Omental fat pad (tissue), 4 donors: Measurements from ENCODE around the gene GPER1. TPM values are rescaled to one million over a fixed set of nuclear protein-coding genes. Genes with fewer than 3 reads are reported as not detected.

Experiments
- ATAC-seq: fragments of 150-250 bp; one replicate; pipeline ENCODE4 v1.9.1; 2016; ENCODE audit warnings: mild to moderate bottlenecking, moderate library complexity; ENCODE audit not compliant: low FRiP score
- DNase-seq: peaks from one replicate; pipeline ENCODE4 v3.0.0-alpha.2; 2019; ENCODE audit warnings: low spot score
- total RNA-seq, 4 donors: library from RNA; depleted of rRNA; stranded (reverse); fragments of >200 nt; gene quantifications; one replicate each; pipeline ENCODE4 v1.1.0, GENCODE V29; 2016
- TF ChIP-seq, protein P1 (sequence below), 3 donors: fragments of 450-650 bp; IDR thresholded peaks; one replicate each; pipeline ENCODE4 v1.5.1; 2016 to 2017; ENCODE audit warnings: antibody characterized with exemption in 3 of 3, mild to moderate bottlenecking in 3 of 3, moderate library complexity in 2 of 3

GPER1 gene
- total RNA-seq, 4 donors from 2014 or later: 3.2 to 18.9 (median 4.1) TPM

DNA sequence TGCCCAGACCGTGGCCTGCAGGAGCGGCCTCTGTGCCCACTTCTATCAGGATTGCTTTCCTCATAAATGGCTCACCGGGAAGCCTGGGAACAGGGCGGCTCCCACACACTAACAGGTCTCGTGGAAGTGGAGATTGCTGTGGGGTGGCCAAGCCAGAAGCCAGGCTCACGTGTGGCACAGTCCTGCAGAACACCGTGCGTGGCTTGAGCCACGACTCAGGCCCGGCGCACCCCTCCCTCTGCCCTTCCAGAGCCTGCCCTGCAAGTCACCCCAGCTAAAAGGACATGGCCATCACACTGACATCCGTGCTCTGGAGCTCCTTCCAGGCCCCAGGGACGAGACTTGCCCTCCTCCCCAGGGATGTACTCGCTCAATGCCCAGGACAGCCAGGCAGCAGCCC lies 7.0 kb downstream of the GPER1 start:
- no peak for DNase-seq
- ATAC-seq: no peak
- TF ChIP-seq, protein P1, sequence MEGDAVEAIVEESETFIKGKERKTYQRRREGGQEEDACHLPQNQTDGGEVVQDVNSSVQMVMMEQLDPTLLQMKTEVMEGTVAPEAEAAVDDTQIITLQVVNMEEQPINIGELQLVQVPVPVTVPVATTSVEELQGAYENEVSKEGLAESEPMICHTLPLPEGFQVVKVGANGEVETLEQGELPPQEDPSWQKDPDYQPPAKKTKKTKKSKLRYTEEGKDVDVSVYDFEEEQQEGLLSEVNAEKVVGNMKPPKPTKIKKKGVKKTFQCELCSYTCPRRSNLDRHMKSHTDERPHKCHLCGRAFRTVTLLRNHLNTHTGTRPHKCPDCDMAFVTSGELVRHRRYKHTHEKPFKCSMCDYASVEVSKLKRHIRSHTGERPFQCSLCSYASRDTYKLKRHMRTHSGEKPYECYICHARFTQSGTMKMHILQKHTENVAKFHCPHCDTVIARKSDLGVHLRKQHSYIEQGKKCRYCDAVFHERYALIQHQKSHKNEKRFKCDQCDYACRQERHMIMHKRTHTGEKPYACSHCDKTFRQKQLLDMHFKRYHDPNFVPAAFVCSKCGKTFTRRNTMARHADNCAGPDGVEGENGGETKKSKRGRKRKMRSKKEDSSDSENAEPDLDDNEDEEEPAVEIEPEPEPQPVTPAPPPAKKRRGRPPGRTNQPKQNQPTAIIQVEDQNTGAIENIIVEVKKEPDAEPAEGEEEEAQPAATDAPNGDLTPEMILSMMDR (IDR thresholded peaks at IDR 0.05): no peak

DNA sequence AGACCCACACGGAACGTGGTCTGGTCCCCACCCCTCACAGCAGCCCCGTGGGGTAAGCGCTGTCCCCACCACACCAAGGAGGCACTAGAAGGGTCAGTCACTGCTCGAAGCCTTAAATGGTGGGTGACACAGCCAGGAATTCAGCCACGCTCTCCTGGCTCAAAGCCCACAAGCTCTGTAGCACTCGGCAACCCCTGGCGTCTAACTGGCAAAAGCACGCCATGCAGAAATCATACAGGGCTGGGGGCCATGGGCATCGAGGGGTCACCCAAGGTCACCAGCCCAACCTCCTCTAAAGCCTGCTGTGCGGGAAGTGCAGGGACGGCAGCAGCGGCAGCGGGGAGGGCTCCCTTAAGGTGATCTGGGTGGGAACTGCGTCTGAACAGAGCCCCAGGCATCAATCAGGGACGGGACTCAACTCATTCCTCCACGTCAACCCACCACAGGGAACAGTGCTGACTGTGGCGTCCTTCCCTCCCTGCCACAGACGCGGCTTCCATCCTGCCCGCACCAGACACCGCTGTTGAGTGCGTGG lies 7.8 kb downstream of the GPER1 start:
- no peak for DNase-seq
- TF ChIP-seq, protein P1 (IDR thresholded peaks at IDR 0.05): no peak
- ATAC-seq: no peak

DNA sequence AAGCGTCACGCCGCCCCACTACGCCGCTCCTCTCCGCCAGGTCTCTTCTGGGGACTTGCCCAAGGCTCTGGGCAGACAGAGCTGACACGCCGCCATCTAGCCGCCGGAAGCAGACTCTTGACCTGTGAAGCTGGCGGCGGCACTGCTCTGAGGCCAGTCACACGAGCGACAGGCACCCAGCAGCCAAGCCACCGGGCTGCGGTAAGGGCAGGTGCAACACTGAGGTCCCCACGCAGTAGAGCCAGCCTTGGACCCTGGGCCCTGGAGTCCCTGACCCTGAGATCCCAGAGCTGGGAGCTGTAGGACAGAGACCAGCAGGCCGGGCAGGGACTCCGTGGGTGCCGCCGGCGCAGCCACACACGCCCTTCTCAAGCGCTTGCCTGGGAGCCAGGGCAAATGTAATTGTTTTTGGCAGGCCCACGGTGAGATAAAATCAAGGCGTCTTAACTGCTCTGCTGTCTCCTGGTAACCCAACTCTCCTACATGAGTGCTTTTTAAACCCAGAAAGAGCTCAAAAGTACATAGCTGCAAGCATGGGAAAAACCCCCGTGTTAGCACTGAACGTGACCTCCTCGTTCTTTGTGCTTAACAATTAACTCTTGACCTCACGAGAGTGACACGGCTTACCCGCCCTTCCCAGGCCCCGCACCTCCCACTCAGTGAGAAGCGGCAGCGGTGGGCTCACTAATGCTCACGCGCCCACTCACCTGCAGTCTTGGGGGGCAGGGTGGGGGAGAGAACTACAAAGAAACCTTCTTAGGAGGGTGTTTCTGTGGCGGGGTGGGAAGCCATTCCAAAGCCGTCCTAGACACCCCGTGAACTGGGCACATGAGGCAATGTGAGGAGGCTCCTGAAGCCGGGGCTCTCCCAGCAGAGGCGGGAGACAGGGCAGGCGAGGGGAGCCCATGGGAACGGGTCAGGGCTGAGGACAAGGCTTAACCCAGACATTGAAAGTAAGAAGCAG lies 8.5 kb downstream of the GPER1 start:
- TF ChIP-seq, protein P1 (IDR thresholded peaks at IDR 0.05): no peak
- ATAC-seq (no peak), DNase-seq (no peak)

DNA sequence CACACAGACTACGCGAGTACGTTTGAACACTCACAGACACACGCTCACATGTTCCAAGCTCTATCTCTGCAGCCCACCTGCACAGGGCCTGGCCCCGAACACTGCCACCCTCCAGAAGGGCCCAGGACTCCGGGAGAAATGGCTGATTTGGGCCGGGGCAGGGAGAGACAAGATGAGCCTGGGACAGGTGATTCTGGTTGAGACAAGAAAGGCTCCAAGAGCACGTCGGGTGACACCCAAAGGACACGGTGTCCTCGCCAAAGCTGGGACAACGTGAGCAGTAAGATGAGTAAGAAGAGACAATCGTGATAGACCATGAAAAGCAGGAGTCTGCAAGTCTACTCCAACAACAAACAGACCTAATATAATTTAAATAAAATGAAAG lies 9.2 kb downstream of the GPER1 start:
- TF ChIP-seq, protein P1 (IDR thresholded peaks at IDR 0.05): no peak
- DNase-seq (no peak), ATAC-seq (no peak)

DNA sequence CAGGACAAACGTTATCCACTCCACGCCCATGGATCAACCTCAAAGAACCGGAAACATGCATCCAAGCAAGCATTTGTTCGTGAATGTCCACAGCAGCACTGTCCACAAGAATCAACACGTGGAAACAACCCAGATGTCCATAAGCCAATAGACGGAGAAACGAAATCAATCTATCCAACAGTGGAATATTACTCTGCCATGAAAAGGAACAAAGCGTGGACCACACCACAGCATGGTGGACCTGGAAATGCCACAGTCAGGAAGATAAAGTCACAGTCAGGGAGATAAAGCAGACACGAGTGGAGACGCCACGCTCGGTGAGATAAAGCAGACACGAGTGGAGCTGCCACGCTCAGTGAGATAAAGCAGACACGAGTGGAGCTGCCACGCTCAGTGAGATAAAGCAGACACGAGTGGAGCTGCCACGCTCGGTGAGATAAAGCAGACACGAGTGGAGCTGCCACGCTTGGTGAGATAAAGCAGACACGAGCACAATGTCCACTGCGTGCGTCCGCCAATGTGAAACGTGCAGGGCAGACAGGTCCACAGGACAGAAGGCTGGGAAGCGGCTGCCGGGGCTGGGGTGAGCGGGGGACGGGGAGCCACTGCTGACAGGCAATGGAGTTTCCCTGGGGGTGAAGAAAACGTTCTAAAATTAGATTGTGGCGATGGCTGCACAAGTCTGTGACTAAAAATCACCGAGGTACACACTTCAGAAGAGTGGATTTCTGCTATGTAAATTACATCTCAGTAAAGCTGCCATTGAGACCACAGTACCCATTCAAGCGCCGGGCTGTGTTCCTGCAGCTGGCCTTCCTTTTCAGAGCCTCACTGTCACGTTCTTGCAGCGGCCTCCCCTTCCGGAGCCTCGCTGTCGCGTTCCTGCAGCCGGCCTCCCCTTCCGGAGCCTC lies 10.6 kb downstream of the GPER1 start:
- TF ChIP-seq, protein P1 (IDR thresholded peaks at IDR 0.05): no peak
- ATAC-seq (no peak), DNase-seq (no peak)

DNA sequence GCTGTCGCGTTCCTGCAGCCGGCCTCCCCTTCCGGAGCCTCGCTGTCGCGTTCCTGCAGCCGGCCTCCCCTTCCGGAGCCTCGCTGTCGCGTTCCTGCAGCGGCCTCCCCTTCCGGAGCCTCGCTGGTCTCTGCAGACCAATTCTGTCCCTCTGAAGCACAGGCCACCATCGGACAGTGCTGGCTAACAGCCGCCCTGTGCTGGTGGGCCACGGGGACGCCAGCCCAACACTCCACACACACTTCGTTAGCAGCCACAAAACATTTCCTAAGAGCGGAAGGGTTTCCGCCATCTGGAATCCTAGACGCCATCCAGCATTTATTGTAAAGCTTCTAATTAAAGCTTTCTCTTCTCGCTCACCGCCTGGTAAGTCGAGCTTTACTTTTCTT lies 11.2 kb downstream of the GPER1 start:
- ATAC-seq (no peak), DNase-seq (no peak)
- TF ChIP-seq, protein P1 (IDR thresholded peaks at IDR 0.05): no peak
